Mucosa of rectum (tissue), 2 donors: ENCODE data around the gene AGTR2.
"Not testable (repeated sequence)": the region's sequence is repeated elsewhere in the genome, so short reads cannot be mapped to it uniquely, and the experiment has no call there.

Source experiments
- H3K27ac ChIP-seq, 2 donors: one replicate each; pipeline ENCODE4 v1.7.0; 2013; ENCODE audit warnings: inconsistent platforms in 2 of 2, low read depth in 2 of 2, low read length in 2 of 2
- H3K27me3 ChIP-seq, 2 donors: one replicate each; pipeline ENCODE4 v1.7.0; 2013; ENCODE audit warnings: low read length in 2 of 2; ENCODE audit not compliant: control insufficient read depth in 2 of 2, insufficient read depth in 2 of 2
- H3K36me3 ChIP-seq, 2 donors: one replicate each; pipeline ENCODE4 v1.7.0; 2013; ENCODE audit warnings: low read length in 2 of 2; ENCODE audit not compliant: control insufficient read depth in 2 of 2, insufficient read depth in 2 of 2
- H3K4me1 ChIP-seq, 2 donors: one replicate each; pipeline ENCODE4 v1.7.0; 2013; ENCODE audit warnings: low read length in 2 of 2, mild to moderate bottlenecking in 1 of 2; ENCODE audit not compliant: control insufficient read depth in 2 of 2, insufficient read depth in 2 of 2
- H3K4me3 ChIP-seq, 2 donors: one replicate each; pipeline ENCODE4 v1.7.0; 2013; ENCODE audit warnings: low read length in 2 of 2
- H3K9ac ChIP-seq, 2 donors: one replicate each; pipeline ENCODE4 v1.7.0; 2013; ENCODE audit warnings: low read length in 2 of 2, low read depth in 1 of 2, mild to moderate bottlenecking in 1 of 2
- H3K9me3 ChIP-seq, 2 donors: one replicate each; pipeline ENCODE4 v1.7.0; 2013; ENCODE audit warnings: low read length in 2 of 2; ENCODE audit not compliant: control insufficient read depth in 2 of 2
- donor health status: healthy.
- donor health status: Normal muscosa, but diverticular disease.

AGTR2 gene

DNA sequence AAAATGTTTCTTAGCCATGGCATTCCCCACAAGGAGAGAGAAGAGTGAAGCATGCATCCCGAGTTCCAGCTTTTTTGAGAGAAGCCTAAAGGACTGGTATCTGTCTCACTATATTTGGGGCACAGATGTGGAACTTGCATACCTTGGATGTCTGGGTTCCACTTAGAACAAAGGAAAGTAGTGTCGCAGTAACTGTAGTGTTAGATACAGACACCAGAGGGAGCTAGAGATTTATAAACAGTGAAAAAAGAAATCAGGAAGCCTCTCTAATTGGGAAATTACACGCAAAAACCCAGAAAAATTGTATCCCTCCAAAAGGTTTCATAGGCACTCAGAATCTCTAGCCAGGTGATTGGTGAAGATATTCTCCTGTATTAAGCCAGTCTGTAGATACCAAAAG, 34.4 kb downstream of the AGTR2 start:
- H3K27ac ChIP-seq, result no peak overlapping the region
- H3K9me3 ChIP-seq, result no peaks in the 10 kb centered on the region
- H3K4me1 ChIP-seq, result no peaks in the 10 kb centered on the region
- H3K4me3 ChIP-seq, result no peak overlapping the region
- H3K9ac ChIP-seq, result no peak overlapping the region
- no peaks in the 10 kb centered on the region for H3K36me3 ChIP-seq
- no peaks in the 10 kb centered on the region for H3K27me3 ChIP-seq

DNA sequence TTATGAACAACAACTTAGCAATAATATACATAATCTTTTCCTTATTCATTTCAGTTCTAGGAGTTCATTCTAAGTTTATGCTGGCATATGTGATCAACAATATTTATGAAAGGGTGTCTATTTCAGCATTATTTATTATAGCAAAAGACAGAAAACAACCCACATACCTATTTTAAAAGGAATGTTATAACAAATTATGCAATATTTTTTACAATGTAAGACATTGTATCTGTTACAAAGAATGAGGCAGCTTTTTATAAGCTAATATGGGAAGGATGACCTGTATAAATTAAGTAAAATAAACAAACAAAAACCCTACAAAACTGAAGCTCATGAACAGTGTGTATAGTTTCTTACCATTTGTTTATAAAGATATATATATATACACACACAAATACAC, 42.7 kb downstream of the AGTR2 start:
- H3K9ac ChIP-seq, result no peak overlapping the region
- H3K4me1 ChIP-seq, result no peaks in the 10 kb centered on the region
- no peak overlapping the region for H3K4me3 ChIP-seq
- H3K27ac ChIP-seq, result no peak overlapping the region
- H3K27me3 ChIP-seq, result no peaks in the 10 kb centered on the region
- no peaks in the 10 kb centered on the region for H3K9me3 ChIP-seq
- no peaks in the 10 kb centered on the region for H3K36me3 ChIP-seq

DNA sequence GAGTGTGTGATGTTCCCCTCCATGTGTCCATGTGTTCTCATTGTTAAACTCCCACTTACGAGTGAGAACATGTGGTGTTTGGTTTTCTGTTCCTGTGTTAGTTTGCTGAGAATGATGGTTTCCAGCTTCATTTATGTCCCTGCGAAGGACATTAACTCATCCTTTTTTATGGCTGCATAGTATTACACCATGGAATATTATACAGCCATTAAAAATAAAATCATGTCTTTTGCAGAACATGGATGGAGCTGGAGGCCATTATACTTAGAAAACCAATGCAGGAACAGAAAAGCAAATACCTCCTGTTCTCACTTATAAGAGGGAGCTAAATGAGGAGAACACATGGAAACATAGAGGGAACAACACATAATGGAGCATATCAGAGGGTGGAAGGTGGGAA, 46.5 kb downstream of the AGTR2 start:
- not testable (repeated sequence) for H3K27me3 ChIP-seq, H3K4me3 ChIP-seq, H3K27ac ChIP-seq, H3K9me3 ChIP-seq, H3K36me3 ChIP-seq, H3K4me1 ChIP-seq, H3K9ac ChIP-seq
